NCI-H446 treated with DMSO at 0.1 percent for 48 hours (cell line): ENCODE data around the gene ALOX5AP.
"Not testable (repeated sequence)": the region's sequence is repeated elsewhere in the genome, so short reads cannot be mapped to it uniquely, and the experiment has no call there.

Experiments used
- DNase-seq: peaks from one replicate; lab custom pipeline; 2025; lab: John Stamatoyannopoulos, UW

ALOX5AP gene

GRCh38 chr13:30737511-30738337 lies 2.4 kb downstream of the ALOX5AP start:
- DNase-seq, result no peak

- DNase-seq, result no peak
Observed at GRCh38 chr13:30738526-30739236, 3.3 kb downstream of the ALOX5AP start.

DNA sequence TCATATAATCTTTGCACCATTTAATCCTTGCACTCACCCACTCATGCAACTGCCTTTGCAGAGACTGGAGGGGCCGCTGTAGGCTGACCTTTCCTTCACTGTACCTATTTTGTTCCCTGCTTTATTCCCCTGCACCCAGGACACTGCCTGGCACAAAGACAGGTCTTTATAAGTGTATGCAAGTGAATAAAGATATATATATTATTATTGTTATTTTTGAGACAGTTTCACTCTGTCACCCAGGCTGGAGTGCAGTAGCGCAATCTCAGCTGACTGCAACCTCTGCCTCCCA lies 3.8 kb downstream of the ALOX5AP start:
- no peak for DNase-seq

DNA sequence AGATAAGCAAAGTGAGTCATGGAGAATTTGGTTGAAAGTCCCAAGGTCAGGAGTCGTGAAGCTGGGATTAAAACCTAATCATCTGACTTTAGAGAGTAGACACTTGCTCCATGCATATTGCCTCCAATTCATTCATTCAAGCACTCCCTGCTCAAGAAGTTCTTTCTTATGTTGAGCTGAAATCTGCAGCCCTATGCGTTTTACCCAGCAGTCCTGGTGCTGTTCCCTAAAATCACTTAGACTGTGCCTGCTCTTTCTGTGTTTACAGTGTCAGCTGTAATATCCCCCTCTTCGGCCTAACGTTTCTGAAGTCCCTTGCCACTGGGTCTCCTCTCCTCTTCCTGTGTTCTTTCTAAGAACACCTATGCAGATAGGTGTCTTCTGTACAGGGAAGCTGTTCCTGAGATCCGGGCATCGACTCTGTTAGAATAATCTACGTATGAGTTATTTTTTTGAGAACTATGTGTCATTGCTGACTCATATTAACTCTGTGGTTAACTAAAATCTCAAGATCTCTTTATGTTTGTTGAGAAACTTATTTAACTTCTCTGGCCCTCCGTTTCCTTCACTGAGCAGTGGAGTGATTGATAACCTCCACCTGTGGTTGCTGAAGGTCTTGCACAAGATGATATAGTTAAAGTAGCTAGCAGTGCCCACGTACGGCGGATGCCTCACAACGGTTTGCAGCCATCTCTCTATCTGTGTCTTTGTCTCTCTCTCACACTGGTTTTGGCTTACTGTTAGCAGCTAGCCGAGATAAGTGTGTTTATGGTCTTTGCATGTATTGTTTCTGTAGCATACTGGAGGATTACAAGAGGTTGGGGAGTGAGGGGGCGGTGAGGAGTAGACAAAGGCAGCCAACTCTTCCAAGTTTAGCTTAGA lies 4.7 kb downstream of the ALOX5AP start:
- DNase-seq, result no peak

DNA sequence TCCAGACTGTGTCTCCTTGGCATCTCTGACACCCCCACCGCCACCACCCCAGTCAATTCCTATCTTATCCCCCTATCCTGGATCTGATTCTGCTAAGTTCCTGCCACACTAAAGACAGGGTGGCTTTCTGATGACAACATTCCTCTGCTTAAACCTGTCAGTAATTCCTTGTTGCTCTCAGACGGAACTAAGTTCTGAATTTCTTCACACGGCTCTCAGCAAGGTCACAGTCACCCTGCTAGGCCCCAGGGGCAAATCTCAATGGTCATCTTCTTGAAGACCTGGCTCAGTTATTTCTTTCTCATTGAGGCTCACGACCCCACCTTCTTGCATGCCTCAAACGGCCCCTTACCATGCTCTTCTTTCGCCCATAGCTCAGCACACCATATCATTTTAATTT lies 7.6 kb downstream of the ALOX5AP start:
- DNase-seq, result no peak

GRCh38 chr13:30743319-30744055 lies 8.1 kb downstream of the ALOX5AP start:
- no peak for DNase-seq

- no peak for DNase-seq
Observed at GRCh38 chr13:30744056-30744680, 8.8 kb downstream of the ALOX5AP start.

DNA sequence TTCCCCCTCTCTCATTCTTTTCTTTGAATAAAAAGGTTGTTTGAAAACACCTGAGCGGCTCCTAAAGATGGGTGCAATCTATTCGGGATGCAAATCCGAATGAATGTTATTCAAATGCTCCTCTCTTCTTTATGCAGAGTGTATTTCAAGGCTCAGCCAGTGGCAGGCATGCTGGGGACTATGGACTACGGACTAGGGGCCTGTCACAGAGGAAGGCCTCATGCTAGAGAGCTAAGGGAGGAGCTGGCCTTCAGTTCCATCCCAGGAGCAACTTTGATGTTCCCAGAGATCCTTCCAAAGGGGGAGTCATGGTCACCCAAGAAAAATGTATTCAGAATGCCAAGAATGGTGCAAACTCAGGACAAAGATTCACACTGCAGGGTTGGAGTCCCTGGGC lies 9.3 kb downstream of the ALOX5AP start:
- no peak for DNase-seq

DNA sequence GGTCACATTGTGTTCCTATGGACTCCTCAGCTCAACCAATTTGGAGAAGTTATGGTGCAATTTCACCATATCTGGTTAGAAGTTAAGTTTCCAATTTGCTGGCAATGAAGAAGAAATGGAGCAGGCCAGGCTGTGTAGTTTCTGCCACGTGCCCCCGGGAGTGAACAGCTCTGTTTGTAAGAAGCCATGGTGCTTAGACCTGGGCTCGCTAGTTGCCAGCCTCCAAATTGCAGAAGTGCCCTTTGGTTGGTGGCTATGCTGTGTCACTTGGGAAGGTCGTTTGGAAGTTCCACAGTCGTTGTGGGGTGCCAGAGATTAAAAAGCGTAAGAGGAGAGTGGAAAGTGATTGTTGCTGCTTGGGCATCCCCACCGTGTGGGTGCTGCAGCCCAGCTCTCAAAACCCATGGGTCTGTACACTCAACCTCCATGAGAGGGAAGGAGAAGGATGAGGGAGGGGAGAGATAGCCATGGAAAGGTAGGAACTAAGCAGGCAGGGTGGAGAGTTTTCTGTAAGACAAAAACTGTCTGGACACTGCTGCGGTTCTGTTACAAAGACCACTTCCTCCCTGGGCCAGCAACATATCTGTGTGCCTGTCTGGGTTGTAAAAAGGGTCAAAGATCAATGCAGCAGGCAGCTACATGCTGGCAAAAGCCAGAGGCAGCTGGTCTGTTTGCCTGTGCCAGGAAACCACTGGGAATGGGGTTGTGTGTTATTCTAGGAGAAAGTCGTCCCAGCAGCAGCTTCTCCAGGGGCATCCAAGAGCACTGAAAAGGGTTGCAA lies 10.8 kb downstream of the ALOX5AP start:
- no peak for DNase-seq

DNA sequence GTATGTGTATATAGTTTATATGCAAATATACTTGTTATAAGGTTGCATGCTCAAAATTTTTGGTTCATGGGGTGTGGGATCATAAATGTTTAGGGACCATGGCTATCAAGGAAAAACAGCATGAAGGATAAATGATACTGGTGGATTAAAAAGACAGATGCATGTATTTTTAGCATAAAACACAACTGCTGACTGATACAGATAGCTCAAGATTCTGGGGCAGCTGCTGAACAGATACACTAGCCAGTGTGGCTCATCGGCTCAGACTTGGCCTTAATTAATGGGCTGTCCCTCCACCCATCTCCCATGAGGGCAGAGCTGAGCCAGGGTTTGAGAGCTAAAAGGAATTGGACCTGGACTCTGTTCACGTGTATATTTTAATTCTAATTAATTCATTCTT lies 11.4 kb downstream of the ALOX5AP start:
- DNase-seq, result no peak

- not testable (repeated sequence) for DNase-seq
Observed at GRCh38 chr13:30747845-30748244, 12.5 kb downstream of the ALOX5AP start.

- DNase-seq, result no peak
Observed at GRCh38 chr13:30748717-30749116, 13.4 kb downstream of the ALOX5AP start.

GRCh38 chr13:30750036-30750435 lies 14.7 kb downstream of the ALOX5AP start:
- no peak for DNase-seq

- no peak for DNase-seq
Observed at GRCh38 chr13:30751183-30751933, 16.0 kb downstream of the ALOX5AP start.

- DNase-seq, result no peak
Observed at GRCh38 chr13:30752201-30752797, 17.0 kb downstream of the ALOX5AP start.

- DNase-seq, result no peak
Observed at GRCh38 chr13:30753030-30753616, 17.8 kb downstream of the ALOX5AP start.

DNA sequence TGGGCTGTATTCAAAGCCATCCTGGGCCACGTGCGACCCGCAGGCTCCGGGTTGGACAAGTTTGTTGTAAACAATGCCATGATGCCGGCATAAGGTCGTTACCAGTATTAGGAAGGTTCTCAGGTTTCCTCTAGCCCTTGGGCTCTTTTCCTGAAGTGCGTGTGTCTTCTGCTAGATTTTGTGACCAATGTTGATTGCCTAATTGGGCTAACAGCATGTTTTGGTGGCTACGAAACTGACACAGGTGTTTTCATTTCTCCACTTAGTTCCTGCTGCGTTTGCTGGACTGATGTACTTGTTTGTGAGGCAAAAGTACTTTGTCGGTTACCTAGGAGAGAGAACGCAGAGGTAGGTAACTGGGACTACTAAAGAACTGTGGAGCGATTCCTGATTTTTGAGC lies 20.3 kb downstream of the ALOX5AP start:
- DNase-seq, result no peak

GRCh38 chr13:30757026-30757742 lies 21.8 kb downstream of the ALOX5AP start:
- no peak for DNase-seq

GRCh38 chr13:30759748-30760147 lies 24.4 kb downstream of the ALOX5AP start:
- no peak for DNase-seq
